OCI-LY1 (cell line): Measurements from ENCODE around the gene CFAP61.

ENCODE experiments used
- CTCF ChIP-seq: fragments of 200-600 bp; sonication (generic), shearing (Covaris generic); IDR thresholded peaks from 2 replicates; pipeline ENCODE4 v1.5.1; 2017; ENCODE audit warnings: mild to moderate bottlenecking, antibody characterized with exemption, low read length, moderate library complexity, mixed read lengths
- EZH2 ChIP-seq: fragments of 200-600 bp; sonication (generic), shearing (Covaris generic); IDR thresholded peaks from 2 replicates; pipeline ENCODE4 v1.8.0; 2017; ENCODE audit warnings: borderline replicate concordance, mixed run types, mild to moderate bottlenecking, antibody characterized with exemption, low read length, moderate library complexity, mixed read lengths

DNA sequence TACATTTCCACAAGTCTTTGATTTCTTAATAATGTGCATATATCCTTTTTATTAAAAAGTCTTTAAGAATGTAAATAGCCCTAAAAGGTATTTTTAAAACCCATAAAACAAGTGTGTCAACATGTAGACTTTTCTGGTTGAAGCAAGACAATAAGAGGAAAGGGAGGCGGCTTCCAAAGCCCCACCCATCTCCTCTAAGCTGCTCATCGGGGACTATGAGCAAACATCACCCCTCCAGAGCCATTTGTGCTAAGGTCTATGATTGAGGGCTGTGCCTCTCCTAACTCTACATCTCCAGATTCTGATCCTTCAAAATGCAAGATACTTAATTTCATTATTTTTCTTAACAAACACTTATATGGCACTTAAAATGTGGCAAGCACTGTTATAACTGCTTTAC is 37.7 kb upstream of the CFAP61 start:
- TF ChIP-seq CTCF (no peak), EZH2 (no peak)
